HG03558 (cell line): ENCODE measurements around the gene ARHGAP6.
"Not testable (repeated sequence)": the region's sequence is repeated elsewhere in the genome, so short reads cannot be mapped to it uniquely, and the experiment has no call there.

Experiments
- ATAC-seq: cut with Tn5 transposase; IDR thresholded peaks from one replicate; pipeline ENCODE4 v1.9.1; 2021; ENCODE audit warnings: moderate number of reproducible peaks; ENCODE audit not compliant: unreplicated experiment; ENCODE audit errors: extremely low read depth

ARHGAP6 gene

DNA sequence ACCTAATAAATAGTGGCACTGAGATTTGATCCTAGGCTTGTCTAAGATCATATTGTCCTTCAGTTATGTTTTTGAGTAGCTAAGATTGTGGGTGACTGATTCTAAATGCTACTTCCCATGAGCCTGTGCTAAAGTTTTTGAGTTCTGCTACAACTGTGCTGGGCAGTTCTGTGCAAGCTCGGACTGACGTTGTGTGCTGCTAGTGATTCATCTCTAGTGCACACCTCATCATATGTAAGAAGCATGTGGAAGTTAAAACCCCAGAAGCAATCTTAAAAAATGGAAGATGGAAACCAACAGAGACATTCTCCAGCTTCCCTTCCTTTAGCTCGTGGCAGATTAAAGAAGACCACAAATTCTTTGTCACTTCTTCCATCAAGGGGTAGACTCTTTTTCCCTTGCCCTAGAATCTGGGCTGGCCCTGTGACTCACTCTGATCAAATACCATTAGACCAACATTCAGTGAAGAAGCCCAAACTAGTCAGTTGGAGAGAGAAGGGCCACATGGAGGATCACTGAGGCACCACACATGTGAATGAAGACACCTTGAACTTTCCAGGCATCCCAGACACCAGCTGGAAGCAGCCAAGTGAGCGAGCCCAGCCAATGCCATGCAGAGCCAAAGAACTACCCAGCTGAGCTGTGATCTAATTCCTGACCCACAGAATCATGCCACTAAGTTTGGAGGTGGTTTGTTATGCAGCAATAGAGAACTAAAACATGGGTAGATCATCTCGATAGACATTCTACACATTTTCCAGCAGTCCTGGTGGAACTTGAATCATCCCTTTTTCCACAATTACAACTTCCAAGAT lies 16.8 kb downstream of the ARHGAP6 start:
- no peak for ATAC-seq

GRCh38 chrX:11647138-11647537 lies 18.6 kb downstream of the ARHGAP6 start:
- ATAC-seq: no peak

DNA sequence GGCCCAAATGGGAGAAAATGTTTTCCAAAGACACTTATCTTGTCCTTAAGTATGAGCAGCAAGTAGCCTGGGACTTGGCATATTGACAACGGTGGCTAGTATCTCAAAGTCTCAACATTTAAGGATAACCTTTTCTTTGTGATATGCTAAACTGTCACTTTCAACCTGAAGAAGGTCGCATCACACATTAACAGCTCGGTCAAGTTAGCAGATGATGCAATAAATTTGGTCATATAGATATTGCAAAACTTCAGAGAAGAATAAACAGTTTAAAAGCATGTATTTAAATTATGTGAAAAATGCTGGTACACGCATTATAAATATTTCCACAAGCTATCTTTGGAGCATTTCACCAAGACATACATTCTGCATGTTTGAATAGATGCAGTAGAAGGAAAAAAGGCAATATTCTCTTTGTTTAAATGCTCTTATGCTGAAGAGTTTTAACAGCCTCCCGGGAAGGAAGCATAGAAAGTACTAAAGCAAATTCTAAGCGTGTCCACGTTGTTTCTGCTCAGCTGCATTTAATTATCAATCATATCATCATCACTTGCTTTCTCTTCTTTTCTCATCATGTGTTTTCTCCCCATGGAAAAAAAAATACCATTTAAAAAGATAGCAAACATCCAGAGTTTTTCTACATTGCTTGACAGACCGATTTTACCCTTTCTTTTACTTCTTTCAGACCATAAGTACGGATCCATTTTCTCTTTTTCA lies 24.2 kb downstream of the ARHGAP6 start:
- ATAC-seq: no peak

- ATAC-seq: no peak
Measured at GRCh38 chrX:11640089-11640488, 25.6 kb downstream of the ARHGAP6 start.

DNA sequence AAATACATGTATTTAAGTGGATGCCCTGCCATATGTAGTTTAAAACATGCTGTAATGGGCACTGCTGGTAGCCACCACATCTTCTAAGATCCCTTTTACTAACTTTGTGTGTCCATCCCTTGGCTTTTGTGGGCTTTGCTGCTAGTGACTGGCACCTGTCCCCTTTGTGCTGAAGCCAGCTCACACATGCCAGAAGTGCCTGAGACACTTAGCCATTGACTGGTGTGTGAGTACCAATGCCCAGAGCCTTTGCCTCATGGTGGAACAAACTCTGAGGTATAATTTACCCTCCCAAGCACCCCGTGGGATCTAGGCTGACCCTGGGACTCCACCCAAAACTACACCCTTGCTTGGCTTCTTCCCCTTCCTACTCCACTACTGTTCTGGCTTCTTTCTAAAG lies 33.0 kb downstream of the ARHGAP6 start:
- ATAC-seq: no peak

GRCh38 chrX:11629593-11630211 lies 36.0 kb downstream of the ARHGAP6 start:
- ATAC-seq: no peak

DNA sequence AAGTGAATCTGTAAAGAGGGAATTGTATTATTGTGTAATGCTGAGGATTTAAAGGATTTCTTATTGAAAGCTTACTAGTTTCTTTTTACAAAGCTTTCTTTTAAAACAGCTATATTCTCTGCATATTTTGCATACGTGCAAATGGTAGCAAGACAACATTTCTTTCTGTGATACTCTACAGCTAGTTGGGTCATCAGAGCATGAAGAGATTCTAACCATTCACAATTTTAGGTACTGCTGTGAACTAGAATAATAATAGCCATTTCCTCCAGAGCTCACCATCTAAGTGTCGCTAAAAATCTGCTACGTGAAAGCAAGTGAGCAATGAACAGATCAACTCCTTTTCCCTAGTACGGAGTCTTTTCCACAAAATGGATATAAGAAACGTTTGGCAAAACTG lies 37.3 kb downstream of the ARHGAP6 start:
- ATAC-seq: no peak

DNA sequence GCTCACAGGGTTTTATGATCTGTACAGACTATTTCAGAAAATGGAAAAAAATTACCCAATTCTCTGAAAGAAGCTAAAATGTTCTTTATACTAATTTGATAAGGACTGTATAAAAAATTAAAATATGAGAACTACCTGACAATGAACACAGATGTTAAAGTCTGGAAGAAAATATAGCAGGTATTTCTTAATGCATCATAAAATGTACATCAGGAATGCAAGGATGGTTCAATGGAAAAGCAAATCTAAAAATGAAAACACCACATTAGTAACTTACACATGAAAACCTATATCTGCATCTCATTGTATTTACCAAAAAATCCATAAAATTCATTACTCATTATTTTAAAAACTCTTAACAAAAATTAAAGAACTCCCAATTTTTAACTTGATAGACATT lies 39.4 kb downstream of the ARHGAP6 start:
- no peak for ATAC-seq

DNA sequence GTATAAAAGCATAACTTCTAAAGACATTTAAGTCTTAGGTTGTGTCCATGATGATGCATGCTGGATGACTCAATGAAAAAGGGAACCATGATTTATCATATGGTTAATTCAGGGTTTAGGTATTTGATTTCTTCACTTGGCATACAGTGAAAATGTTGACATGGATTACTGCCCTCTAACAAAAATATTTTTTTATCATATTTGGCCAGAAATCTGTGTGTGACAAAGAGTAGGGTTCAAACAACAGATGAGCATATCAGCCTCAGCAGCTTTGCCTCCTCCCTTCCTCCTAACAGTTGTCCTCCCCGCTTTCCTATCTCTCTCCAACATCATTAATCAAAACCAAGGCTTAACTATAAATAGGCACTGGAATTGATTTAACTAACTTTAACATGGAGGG lies 46.3 kb downstream of the ARHGAP6 start:
- ATAC-seq: no peak

GRCh38 chrX:11614253-11614652 lies 51.5 kb downstream of the ARHGAP6 start:
- not testable (repeated sequence) for ATAC-seq

GRCh38 chrX:11611965-11612364 lies 53.8 kb downstream of the ARHGAP6 start:
- ATAC-seq: no peak

DNA sequence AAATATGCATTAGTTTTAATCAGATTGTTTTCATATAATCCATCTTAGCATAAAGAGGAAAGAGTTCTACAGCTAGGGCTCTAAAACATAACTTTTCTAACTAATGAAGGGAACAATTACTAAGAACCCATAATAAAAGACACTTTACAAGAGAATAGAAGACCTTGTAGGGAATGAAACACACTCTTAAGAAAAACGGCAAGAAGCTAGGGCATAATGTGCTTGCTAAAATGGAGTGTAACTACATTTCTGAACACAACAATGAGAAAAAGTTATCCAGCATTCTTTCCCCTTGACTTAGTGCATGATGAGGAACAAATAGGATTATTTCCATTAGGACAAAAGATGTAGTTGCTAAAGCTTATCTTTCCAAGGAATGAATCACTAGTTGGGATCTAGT lies 54.6 kb downstream of the ARHGAP6 start:
- no peak for ATAC-seq

GRCh38 chrX:11609109-11609508 lies 56.6 kb downstream of the ARHGAP6 start:
- no peak for ATAC-seq

GRCh38 chrX:11606408-11606807 lies 59.3 kb downstream of the ARHGAP6 start:
- ATAC-seq: no peak

GRCh38 chrX:11600578-11600977 lies 65.1 kb downstream of the ARHGAP6 start:
- ATAC-seq: no peak

GRCh38 chrX:11597479-11597878 lies 68.2 kb downstream of the ARHGAP6 start:
- ATAC-seq: no peak

GRCh38 chrX:11591723-11592346 lies 73.9 kb downstream of the ARHGAP6 start:
- no peak for ATAC-seq

DNA sequence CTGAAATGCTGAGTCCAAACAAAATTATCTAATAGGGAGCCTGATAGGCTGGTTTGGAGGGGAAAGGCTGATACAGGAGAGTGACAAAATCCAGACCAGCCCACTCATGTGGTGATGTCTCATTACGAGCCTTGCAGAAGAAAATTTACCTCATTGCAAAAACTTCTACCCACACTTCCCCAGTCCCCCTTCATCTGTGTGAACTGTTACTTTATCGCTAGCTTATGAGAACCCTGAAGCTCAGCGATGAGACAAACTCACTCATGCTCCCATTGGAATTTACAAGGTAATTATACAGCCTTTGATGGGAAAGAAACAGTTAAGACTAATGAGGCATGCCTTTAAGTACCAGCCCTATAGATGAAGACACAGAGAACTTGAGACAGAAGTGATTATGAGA lies 76.1 kb downstream of the ARHGAP6 start:
- ATAC-seq: no peak

GRCh38 chrX:11588097-11588496 lies 77.6 kb downstream of the ARHGAP6 start:
- ATAC-seq: no peak

DNA sequence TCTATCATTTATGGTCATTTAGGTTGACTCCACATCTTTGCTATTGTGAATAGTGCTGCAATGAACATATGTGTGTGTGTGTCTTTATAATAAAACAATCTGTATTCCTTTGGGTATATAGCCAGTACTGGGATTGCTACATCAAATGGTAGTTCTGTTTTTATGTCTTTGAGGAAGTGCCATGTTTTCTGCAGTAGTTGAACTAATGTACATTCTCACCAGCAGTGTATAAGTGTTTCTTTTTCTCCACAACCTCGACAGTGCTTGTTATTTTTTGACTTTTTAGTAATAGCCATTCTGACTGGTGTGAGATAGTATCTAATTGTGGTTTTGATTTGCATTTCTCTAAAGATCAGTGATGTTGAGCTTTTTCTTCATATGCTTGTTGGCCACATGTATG lies 80.5 kb downstream of the ARHGAP6 start:
- ATAC-seq: no peak

- ATAC-seq: no peak
Measured at GRCh38 chrX:11580789-11581188, 84.9 kb downstream of the ARHGAP6 start.
